HEK293 (cell line): ENCODE data around the gene CDK17.

ENCODE experiments used
- CTCF ChIP-seq: fragments of 450-650 bp; formaldehyde crosslinking; IDR thresholded peaks from 2 replicates; pipeline ENCODE4 v1.5.1; 2016; ENCODE audit warnings: missing biosample characterization, missing genetic modification characterization
- MZF1 ChIP-seq: fragments of 450-650 bp; formaldehyde crosslinking; IDR thresholded peaks from 2 replicates; pipeline ENCODE4 v1.5.1; 2017; ENCODE audit warnings: missing biosample characterization, missing genetic modification characterization, borderline replicate concordance
- REPIN1 ChIP-seq: fragments of 450-650 bp; formaldehyde crosslinking; IDR thresholded peaks from 2 replicates; pipeline ENCODE4 v1.5.1; 2017; ENCODE audit warnings: missing biosample characterization, missing genetic modification characterization, low read depth
- ZBTB49 ChIP-seq: fragments of 450-650 bp; formaldehyde crosslinking; IDR thresholded peaks from 2 replicates; pipeline ENCODE4 v1.5.1; 2016; ENCODE audit warnings: missing biosample characterization, missing genetic modification characterization, low read depth
- ZBTB8A ChIP-seq: fragments of 450-650 bp; formaldehyde crosslinking; IDR thresholded peaks from 2 replicates; pipeline ENCODE4 v1.5.1; 2016; ENCODE audit warnings: missing biosample characterization, missing genetic modification characterization
- ZNF112 ChIP-seq: fragments of 450-650 bp; formaldehyde crosslinking; IDR thresholded peaks from 2 replicates; pipeline ENCODE4 v1.5.0; 2017; ENCODE audit warnings: missing biosample characterization, missing genetic modification characterization
- ZNF350 ChIP-seq: fragments of 450-650 bp; formaldehyde crosslinking; IDR thresholded peaks from 2 replicates; pipeline ENCODE4 v1.5.0; 2017; ENCODE audit warnings: missing biosample characterization, mild to moderate bottlenecking, missing genetic modification characterization

- TF ChIP-seq REPIN1 (no peak), ZNF350 (tag by site-specific recombination) (no peak), MZF1 (tag by site-specific recombination) (no peak), ZNF112 (tag by site-specific recombination) (no peak), CTCF (tag by site-specific recombination) (no peak), ZBTB8A (no peak), ZBTB49 (tag by site-specific recombination) (no peak)
Observed at GRCh38 chr12:96233939-96234461, 166.2 kb downstream of the CDK17 start.
